ENCODE results near the gene SLC19A1. TPM values are rescaled to one million over a fixed set of nuclear protein-coding genes. Genes with fewer than 3 reads are reported as not detected.
A peak's percentile ranks its signal among the peaks of the same experiment; 100 is the strongest.

SLC19A1 gene
- total RNA-seq, 1 experiment from 2014 or later: 25.0 TPM

GRCh38 chr21:45552696-45553391, 10.6 kb upstream of the SLC19A1 start:
- TF ChIP-seq CTCF (conservative IDR thresholded peaks at IDR 0.05): no peak
- TF ChIP-seq EZH2 (IDR thresholded peaks at IDR 0.05; ENCODE audit: low read depth): no peak
- intact Hi-C loops (cut with micrococcal nuclease; ENCODE audit: unreplicated experiment): loop anchor here (5.0 kb wide), 1 partner anchor 41 kb away; no protein-coding TSS in a partner anchor
- ChIA-PET CTCF (no interaction called here), POLR2A (ENCODE audit: unreplicated experiment) (no interaction called here)
- no peaks in the 10 kb centered on the region for H3K9me2 ChIP-seq (ENCODE audit: insufficient read depth)
- no peaks in the 10 kb centered on the region for H3F3A ChIP-seq (ENCODE audit: insufficient read depth, low read depth)
- no peak overlapping the region for H3K4me3 ChIP-seq
- no peaks in the 10 kb centered on the region for H3K36me3 ChIP-seq (ENCODE audit: low read depth)
- H3K27ac ChIP-seq: no peak overlapping the region
- H3K27me3 ChIP-seq (ENCODE audit: insufficient read depth, low read depth): 0 out of 2 replicates have a peak, but pooled peaks cover 3% of the 10 kb centered on the region
- H3K4me1 ChIP-seq (replicated peaks; ENCODE audit: insufficient read depth): peaks cover 11% of the 10 kb centered on the region
- H4K20me1 ChIP-seq (ENCODE audit: insufficient read depth): no peaks in the 10 kb centered on the region
- no peak overlapping the region for H3K4me2 ChIP-seq
- no peak overlapping the region for H2AFZ ChIP-seq
- no TSS peak for BruUV-seq (replicated peaks)
- H3K79me2 ChIP-seq (ENCODE audit: low read depth): no peaks in the 10 kb centered on the region
- no peak for DNase-seq
- no peaks in the 10 kb centered on the region for H3K9me3 ChIP-seq (ENCODE audit: insufficient read depth, low read depth)

- no TSS peak for BruUV-seq (replicated peaks)
- Histone ChIP-seq H3K79me2 (ENCODE audit: low read depth) (no peaks in the 10 kb centered on the region), H3K4me2 (peak overlapping the region; percentile 34; the same call in 1 of the 2 replicates), H4K20me1 (ENCODE audit: insufficient read depth) (no peaks in the 10 kb centered on the region), H3K9me2 (ENCODE audit: insufficient read depth) (no peaks in the 10 kb centered on the region), H3K27me3 (ENCODE audit: insufficient read depth, low read depth) (no peaks in the 10 kb centered on the region), H3K27ac (peak overlapping the region; percentile 57; the same call in 1 of the 2 replicates), H3K9me3 (ENCODE audit: insufficient read depth, low read depth) (no peaks in the 10 kb centered on the region), H3K36me3 (ENCODE audit: low read depth) (no peaks in the 10 kb centered on the region), H3F3A (ENCODE audit: insufficient read depth, low read depth) (no peaks in the 10 kb centered on the region), H2AFZ (no peak overlapping the region), H3K4me3 (no peak overlapping the region), H3K4me1 (replicated peaks; ENCODE audit: insufficient read depth) (peaks cover 11% of the 10 kb centered on the region)
- ChIA-PET CTCF (no interaction called here), POLR2A (ENCODE audit: unreplicated experiment) (no interaction called here)
- DNase-seq: no peak
- intact Hi-C loops (cut with micrococcal nuclease; ENCODE audit: unreplicated experiment): loop anchor here (5.0 kb wide), 1 partner anchor 40 kb away; no protein-coding TSS in a partner anchor
- TF ChIP-seq EZH2 (IDR thresholded peaks at IDR 0.05; ENCODE audit: low read depth) (no peak), CTCF (conservative IDR thresholded peaks at IDR 0.05) (no peak)
These were observed 9.8 kb upstream of the SLC19A1 start for GRCh38 chr21:45551783-45552695.

GRCh38 chr21:45551316-45551715, 9.1 kb upstream of the SLC19A1 start:
- BruUV-seq (replicated peaks): no TSS peak
- no peaks in the 10 kb centered on the region for H3K79me2 ChIP-seq (ENCODE audit: low read depth)
- ChIA-PET CTCF (interaction anchor here (0.5 kb wide), 1 partner anchor 22 kb away, joined by 3 read pairs; no protein-coding TSS in a partner anchor), POLR2A (ENCODE audit: unreplicated experiment) (no interaction called here)
- no peaks in the 10 kb centered on the region for H3K27me3 ChIP-seq (ENCODE audit: insufficient read depth, low read depth)
- H3K4me3 ChIP-seq: no peak overlapping the region
- peak overlapping the region; percentile 34 for H3K4me2 ChIP-seq
- peak overlapping the region; percentile 57 for H3K27ac ChIP-seq
- no peaks in the 10 kb centered on the region for H3K36me3 ChIP-seq (ENCODE audit: low read depth)
- TF ChIP-seq EZH2 (IDR thresholded peaks at IDR 0.05; ENCODE audit: low read depth): no peak
- no peak for TF ChIP-seq CTCF (conservative IDR thresholded peaks at IDR 0.05)
- no peaks in the 10 kb centered on the region for H3K9me3 ChIP-seq (ENCODE audit: insufficient read depth, low read depth)
- H3K9me2 ChIP-seq (ENCODE audit: insufficient read depth): no peaks in the 10 kb centered on the region
- peaks cover 11% of the 10 kb centered on the region for H3K4me1 ChIP-seq (replicated peaks; ENCODE audit: insufficient read depth)
- no peak overlapping the region for H2AFZ ChIP-seq
- no peaks in the 10 kb centered on the region for H3F3A ChIP-seq (ENCODE audit: insufficient read depth, low read depth)
- DNase-seq: peak in 1 of 2 experiments; percentile 78
- no peaks in the 10 kb centered on the region for H4K20me1 ChIP-seq (ENCODE audit: insufficient read depth)
- intact Hi-C loops (cut with micrococcal nuclease; ENCODE audit: unreplicated experiment): loop anchor here (5.0 kb wide), 1 partner anchor 39 kb away; no protein-coding TSS in a partner anchor

Data from PC-9 (cell line).